NCI-H446 (cell line): ENCODE data around the gene CASK.

ENCODE experiments used
- DNase-seq, 2 experiments: peaks; one replicate each; lab custom pipeline; 2025; lab: John Stamatoyannopoulos, UW

The CASK gene

GRCh38 chrX:41923211-41923977 lies at the start of gene CASK:
Gene CASK, minus strand, starts transcription at chrX:41923554. Its CDS starts 566 bp downstream, at chrX:41922988.
- DNase-seq = peak; percentile 83 to 93

GRCh38 chrX:41971346-41971745 lies 48.0 kb upstream of the CASK start:
- DNase-seq = no peak

- DNase-seq = no peak
Measured at GRCh38 chrX:41970419-41970818, 47.1 kb upstream of the CASK start.

GRCh38 chrX:41963348-41963747 lies 40.0 kb upstream of the CASK start:
- no peak for DNase-seq

- DNase-seq = peak in 1 of 2 experiments; percentile 1
Measured at GRCh38 chrX:41960142-41960541, 36.8 kb upstream of the CASK start.

GRCh38 chrX:41958861-41959260 lies 35.5 kb upstream of the CASK start:
- no peak for DNase-seq

GRCh38 chrX:41956027-41956426 lies 32.7 kb upstream of the CASK start:
- no peak for DNase-seq

GRCh38 chrX:41952102-41952501 lies 28.7 kb upstream of the CASK start:
- no peak for DNase-seq

GRCh38 chrX:41946989-41947612 lies 23.7 kb upstream of the CASK start:
- no peak for DNase-seq

- DNase-seq = no peak
Measured at GRCh38 chrX:41946235-41946634, 22.9 kb upstream of the CASK start.

- no peak for DNase-seq
Measured at GRCh38 chrX:41935832-41936231, 12.5 kb upstream of the CASK start.

GRCh38 chrX:41933546-41933945 lies 10.2 kb upstream of the CASK start:
- no peak for DNase-seq

- DNase-seq = no peak
Measured at GRCh38 chrX:41932885-41933284, 9.5 kb upstream of the CASK start.

GRCh38 chrX:41931591-41931990 lies 8.2 kb upstream of the CASK start:
- DNase-seq = no peak

- no peak for DNase-seq
Measured at GRCh38 chrX:41923978-41924683, 777 bp upstream of the CASK start.

- peak in 1 of 2 experiments; percentile 8 for DNase-seq
Measured at GRCh38 chrX:41922431-41923151, 763 bp downstream of the CASK start.

- DNase-seq = peak in 1 of 2 experiments; percentile 19
Measured at GRCh38 chrX:41921492-41922430, 1.6 kb downstream of the CASK start.

GRCh38 chrX:41919870-41920269 lies 3.5 kb downstream of the CASK start:
- DNase-seq = no peak

GRCh38 chrX:41917517-41917916 lies 5.8 kb downstream of the CASK start:
- DNase-seq = no peak

GRCh38 chrX:41913476-41913875 lies 9.9 kb downstream of the CASK start:
- no peak for DNase-seq

- no peak for DNase-seq
Measured at GRCh38 chrX:41912923-41913322, 10.4 kb downstream of the CASK start.
